Measurements from ENCODE around the gene CPA4. TPM values are rescaled to one million over a fixed set of nuclear protein-coding genes. Genes with fewer than 3 reads are reported as not detected.

CPA4 gene
- total and polyA plus RNA-seq, 2 of the 13 experiments (the other 11 are each of a cell fraction or from before 2014, with no cell fraction given) = 0.20 to 0.22 TPM

DNA sequence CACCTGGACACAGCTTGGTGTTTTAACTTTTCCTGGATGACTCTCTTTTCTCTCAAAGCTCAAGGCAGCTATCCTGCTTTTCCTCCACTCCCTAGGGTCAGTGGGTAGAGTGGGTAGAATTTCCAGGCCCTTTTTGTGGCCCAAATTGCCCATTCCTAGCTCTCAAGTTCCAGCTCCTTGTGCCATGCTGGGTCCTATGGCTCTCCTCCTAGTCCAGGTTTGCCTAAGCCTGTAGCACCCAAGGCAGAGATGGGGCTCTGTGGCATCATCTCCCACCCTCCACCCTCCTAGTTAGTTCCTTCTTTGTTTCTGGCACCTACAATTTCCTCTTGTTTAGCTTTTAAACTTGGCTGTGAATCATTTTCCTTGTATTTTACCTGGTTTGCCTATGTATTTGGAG lies 9.7 kb downstream of the CPA4 start (continued):
- TF ChIP-seq NFYB (CRISPR knock-in tag; IDR thresholded peaks at IDR 0.05) (no peak), ZFP62 (CRISPR knock-in tag; IDR thresholded peaks at IDR 0.05) (no peak), SP1 (IDR thresholded peaks at IDR 0.05) (no peak), SP1 (CRISPR knock-in tag; IDR thresholded peaks at IDR 0.05) (no peak), FLYWCH1 (CRISPR knock-in tag; IDR thresholded peaks at IDR 0.05) (no peak), HDAC1 (CRISPR knock-in tag; IDR thresholded peaks at IDR 0.05) (no peak), TAF1 (CRISPR knock-in tag; IDR thresholded peaks at IDR 0.05) (no peak), HOXA3 (CRISPR knock-in tag; IDR thresholded peaks at IDR 0.05) (no peak)
- TF ChIP-seq, protein P1, sequence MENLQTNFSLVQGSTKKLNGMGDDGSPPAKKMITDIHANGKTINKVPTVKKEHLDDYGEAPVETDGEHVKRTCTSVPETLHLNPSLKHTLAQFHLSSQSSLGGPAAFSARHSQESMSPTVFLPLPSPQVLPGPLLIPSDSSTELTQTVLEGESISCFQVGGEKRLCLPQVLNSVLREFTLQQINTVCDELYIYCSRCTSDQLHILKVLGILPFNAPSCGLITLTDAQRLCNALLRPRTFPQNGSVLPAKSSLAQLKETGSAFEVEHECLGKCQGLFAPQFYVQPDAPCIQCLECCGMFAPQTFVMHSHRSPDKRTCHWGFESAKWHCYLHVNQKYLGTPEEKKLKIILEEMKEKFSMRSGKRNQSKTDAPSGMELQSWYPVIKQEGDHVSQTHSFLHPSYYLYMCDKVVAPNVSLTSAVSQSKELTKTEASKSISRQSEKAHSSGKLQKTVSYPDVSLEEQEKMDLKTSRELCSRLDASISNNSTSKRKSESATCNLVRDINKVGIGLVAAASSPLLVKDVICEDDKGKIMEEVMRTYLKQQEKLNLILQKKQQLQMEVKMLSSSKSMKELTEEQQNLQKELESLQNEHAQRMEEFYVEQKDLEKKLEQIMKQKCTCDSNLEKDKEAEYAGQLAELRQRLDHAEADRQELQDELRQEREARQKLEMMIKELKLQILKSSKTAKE (CRISPR knock-in tag; IDR thresholded peaks at IDR 0.05; ENCODE audit: borderline replicate concordance) = no peak

DNA sequence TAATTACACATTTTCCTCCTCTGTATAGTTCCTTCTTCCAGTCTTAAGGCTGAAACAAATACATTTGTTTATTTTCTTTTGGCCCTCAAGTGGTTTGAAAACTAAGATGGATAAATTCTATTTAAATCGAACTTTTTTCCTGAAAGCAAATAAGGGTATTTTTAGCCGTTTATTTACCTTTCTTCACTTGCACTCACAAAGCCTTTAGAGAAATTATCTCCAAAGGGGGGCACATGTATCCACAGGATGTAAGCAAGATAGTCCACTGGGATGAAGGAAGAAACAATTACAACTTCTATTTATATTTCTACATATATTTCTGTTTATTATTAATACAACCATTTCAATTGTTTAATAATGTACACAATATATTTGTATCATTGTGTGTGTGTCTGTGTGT lies 10.2 kb downstream of the CPA4 start:
- Histone ChIP-seq H2AFZ (ENCODE audit: low read length) (no peak overlapping the region), H3K9ac (ENCODE audit: insufficient read depth, low read depth, low read length) (no peak overlapping the region), H3K36me3 (replicated peaks in 1 of 2; ENCODE audit: control insufficient read depth in 1 of 2, insufficient read depth in 2 of 2, low read length in 2 of 2) (no peaks in the 10 kb centered on the region), H3K27ac (ENCODE audit: extremely low read length, insufficient read depth, low read length) (no peak overlapping the region), H3K4me1 (ENCODE audit: insufficient read depth, low read length) (peaks cover 7% of the 10 kb centered on the region), H3K79me2 (ENCODE audit: insufficient read depth, low read length) (no peaks in the 10 kb centered on the region), H3K4me3 (replicated peaks in 1 of 3; ENCODE audit: insufficient read depth in 1 of 3, low read depth in 2 of 3, low read length in 3 of 3) (no peak overlapping the region), H3K9me3 (ENCODE audit: low read length) (no peaks in the 10 kb centered on the region), H3K4me2 (ENCODE audit: low read depth, low read length) (no peak overlapping the region), H4K20me1 (ENCODE audit: insufficient read depth, low read length) (no peaks in the 10 kb centered on the region), H3K27me3 (ENCODE audit: control insufficient read depth in 1 of 2, insufficient read depth in 2 of 2, low read length in 2 of 2) (peaks cover 1 to 21% of the 10 kb centered on the region in 2 experiments; a peak in 2 of 5 replicates)
- ATAC-seq = no peak
- WGBS (ENCODE audit: low lambda C conversion rate) = 3% methylated on average over 2 of the region's 2 CpGs
- no TSS peak for BruUV-seq (replicated peaks)
- no peak for FAIRE-seq
- ChIA-PET CTCF (ENCODE audit: low intra/inter-chr PET ratio, low total read pairs) (no interaction called here), POLR2A (no interaction called here)
- intact Hi-C loops (cut with micrococcal nuclease; ENCODE audit: unreplicated experiment) = no loop called here
- no peak for DNase-seq (ENCODE audit: low spot score)
- in situ Hi-C loops (cut with HindIII; ENCODE audit: extremely low pct_ligation_motif_present, low pct_unique_long_range_greater_than_20kb) = no loop called here
- TF ChIP-seq CENPBD1 (CRISPR knock-in tag; IDR thresholded peaks at IDR 0.05; ENCODE audit: borderline replicate concordance, low read depth) (no peak), KAT7 (CRISPR knock-in tag; IDR thresholded peaks at IDR 0.05; ENCODE audit: borderline replicate concordance) (no peak), RCOR2 (CRISPR knock-in tag; IDR thresholded peaks at IDR 0.05) (no peak), JUN (CRISPR knock-in tag; IDR thresholded peaks at IDR 0.05) (no peak), EED (CRISPR knock-in tag; IDR thresholded peaks at IDR 0.05) (no peak), SRSF4 (IDR thresholded peaks at IDR 0.05; ENCODE audit: low read depth, low read length, poor library complexity, severe bottlenecking) (no peak)
